GM21737 (cell line): ENCODE results near the gene GNPTG.

Experiments
- ATAC-seq: cut with Tn5 transposase; IDR thresholded peaks from one replicate; pipeline ENCODE4 v1.9.1; 2021; ENCODE audit warnings: mild to moderate bottlenecking, moderate library complexity; ENCODE audit not compliant: unreplicated experiment

The GNPTG gene

GRCh38 chr16:1392826-1393225 lies 41.1 kb downstream of the GNPTG start:
- no peak for ATAC-seq

- ATAC-seq = no peak
Measured at GRCh38 chr16:1393613-1394176, 42.0 kb downstream of the GNPTG start.

- no peak for ATAC-seq
Measured at GRCh38 chr16:1394367-1394951, 42.7 kb downstream of the GNPTG start.

- ATAC-seq = no peak
Measured at GRCh38 chr16:1395444-1396031, 43.8 kb downstream of the GNPTG start.

GRCh38 chr16:1397779-1398178 lies 46.0 kb downstream of the GNPTG start:
- no peak for ATAC-seq

GRCh38 chr16:1398351-1398750 lies 46.6 kb downstream of the GNPTG start:
- no peak for ATAC-seq

GRCh38 chr16:1398826-1399581 lies 47.3 kb downstream of the GNPTG start:
- no peak for ATAC-seq

DNA sequence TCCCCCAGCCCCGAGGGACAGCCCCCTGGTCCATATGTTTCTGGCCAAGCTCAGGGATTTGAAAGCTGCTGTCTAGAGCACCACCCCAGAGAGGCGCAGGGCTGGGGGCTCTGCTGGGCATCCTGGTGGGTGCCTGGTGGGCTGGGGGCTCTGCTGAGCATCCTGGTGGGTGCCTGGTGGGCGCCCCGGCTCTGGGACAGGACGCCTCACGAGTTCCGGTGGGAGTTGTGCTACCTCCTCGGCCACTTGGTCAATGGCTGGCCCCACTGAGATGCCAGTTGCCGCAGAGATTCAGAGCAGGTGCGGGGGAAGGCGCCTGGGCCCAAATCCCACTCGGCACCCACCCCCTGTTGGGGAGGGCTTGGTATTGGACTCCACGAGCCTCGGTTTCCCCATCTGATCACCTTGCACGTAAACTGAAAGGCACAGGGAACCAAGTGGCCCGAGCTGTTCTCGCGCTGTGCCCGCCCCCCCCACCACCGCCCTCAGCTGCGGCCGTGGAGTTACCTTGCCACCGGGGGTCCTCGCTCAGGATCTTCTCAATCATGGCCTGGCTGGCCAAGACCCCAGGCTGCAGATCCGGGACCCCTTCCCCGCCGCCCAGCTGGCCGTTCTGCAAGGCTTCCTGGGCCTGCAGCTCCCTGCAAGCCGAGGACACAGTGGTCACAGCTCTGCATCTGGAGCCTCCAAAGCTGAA lies 49.5 kb downstream of the GNPTG start:
- ATAC-seq = no peak

DNA sequence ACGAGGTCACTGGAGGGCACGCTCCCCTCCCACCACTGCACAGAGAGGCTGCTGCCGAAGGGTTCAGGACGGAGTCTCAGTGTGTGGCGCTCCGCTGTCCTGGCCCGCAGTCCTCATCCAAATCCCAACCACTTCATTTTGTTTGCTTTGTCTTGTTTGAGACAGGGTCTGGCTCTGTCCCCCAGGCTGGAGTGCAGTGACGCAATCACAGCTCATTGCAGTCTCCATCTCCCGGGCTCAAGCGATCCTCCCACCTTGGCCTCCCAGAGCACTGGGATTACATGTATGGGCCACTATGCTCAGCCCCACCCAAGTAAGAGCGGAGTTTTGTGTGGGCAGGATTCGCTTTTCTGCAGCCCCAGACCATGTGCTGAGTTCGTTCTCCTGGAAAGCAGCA lies 50.0 kb downstream of the GNPTG start:
- ATAC-seq = no peak

GRCh38 chr16:1403036-1403435 lies 51.3 kb downstream of the GNPTG start:
- ATAC-seq = no peak

- ATAC-seq = no peak
Measured at GRCh38 chr16:1403733-1404132, 52.0 kb downstream of the GNPTG start.

DNA sequence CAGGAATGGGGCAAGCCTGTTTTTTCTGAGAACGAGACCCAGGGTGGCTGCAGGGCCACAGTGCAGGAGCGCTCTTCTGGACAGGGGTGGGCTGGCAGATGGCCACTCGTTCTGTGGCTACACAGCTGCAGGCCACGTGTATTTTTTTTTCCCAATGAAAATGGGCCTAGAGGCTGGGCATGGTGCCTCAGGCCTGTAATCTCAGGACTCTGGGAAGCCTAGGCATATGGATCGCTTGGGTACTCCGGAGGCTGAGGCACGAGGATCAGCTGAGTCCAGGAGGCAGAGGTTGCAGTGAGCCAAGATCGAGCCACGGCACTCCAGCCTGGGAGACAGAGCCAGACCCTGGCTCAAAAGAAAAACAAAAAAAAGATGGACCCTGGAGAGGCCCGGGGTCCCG lies 56.0 kb downstream of the GNPTG start:
- ATAC-seq = no peak

- ATAC-seq = peak; percentile 59
Measured at GRCh38 chr16:1408171-1408837, 56.6 kb downstream of the GNPTG start.

- no peak for ATAC-seq
Measured at GRCh38 chr16:1412847-1413246, 61.1 kb downstream of the GNPTG start.
